ENCODE measurements around the gene COL20A1. TPM values are rescaled to one million over a fixed set of nuclear protein-coding genes. Genes with fewer than 3 reads are reported as not detected.

Gene COL20A1
- total and polyA plus RNA-seq, 2 of the 13 experiments (the other 11 are each of a cell fraction or from before 2014, with no cell fraction given): not detected

DNA sequence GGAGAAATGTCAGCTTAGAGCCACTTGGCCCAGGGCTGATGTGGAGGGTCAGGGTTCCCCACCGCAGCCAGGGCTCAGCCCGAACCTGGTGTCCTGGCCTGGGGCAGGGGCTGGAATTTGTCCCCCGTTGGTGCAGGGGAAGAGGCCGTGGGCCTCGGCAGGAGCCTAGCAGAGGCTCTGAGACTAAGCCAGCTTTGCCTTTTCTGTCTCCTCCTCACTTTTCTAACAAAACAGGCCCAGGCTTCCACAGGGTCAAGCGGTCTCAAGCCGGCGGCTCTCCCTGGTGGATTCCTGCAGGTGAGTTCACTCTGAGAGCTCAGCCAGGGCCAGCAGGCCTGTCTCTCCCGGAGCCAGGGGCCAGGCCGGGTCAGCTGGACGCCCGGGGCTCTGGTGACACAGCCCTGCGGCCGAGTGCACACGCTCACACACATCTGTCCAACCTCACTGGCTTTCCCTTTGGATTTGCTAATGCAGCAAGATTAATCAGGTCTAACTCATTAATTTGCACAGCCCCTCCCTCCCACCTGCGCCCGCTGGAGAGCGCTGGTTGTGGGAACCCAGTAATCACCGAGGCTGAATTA is 71.1 kb downstream of the COL20A1 start (continued):
- TF ChIP-seq ZBTB34 (CRISPR knock-in tag; IDR thresholded peaks at IDR 0.05) (no peak), EEA1 (CRISPR knock-in tag; IDR thresholded peaks at IDR 0.05; ENCODE audit: borderline replicate concordance) (peak; percentile 62; the same call in 1 of the 2 replicates), GZF1 (CRISPR knock-in tag; IDR thresholded peaks at IDR 0.05) (0 out of 2 replicates have a peak, but pooled peaks have one; percentile 50), HNRNPLL (IDR thresholded peaks at IDR 0.05; ENCODE audit: low read depth, low read length, poor library complexity, severe bottlenecking) (no peak), ZNF772 (CRISPR knock-in tag; IDR thresholded peaks at IDR 0.05) (no peak), ZNF253 (CRISPR knock-in tag; IDR thresholded peaks at IDR 0.05; ENCODE audit: borderline replicate concordance) (no peak), HES4 (CRISPR knock-in tag; IDR thresholded peaks at IDR 0.05; ENCODE audit: borderline replicate concordance) (peak; percentile 60; the same call in 1 of the 2 replicates), ZKSCAN5 (CRISPR knock-in tag; IDR thresholded peaks at IDR 0.05) (0 out of 2 replicates have a peak, but pooled peaks have one; percentile 30), ARNT2 (CRISPR knock-in tag; IDR thresholded peaks at IDR 0.05; ENCODE audit: low read depth) (0 out of 2 replicates have a peak, but pooled peaks have one; percentile 38), RARA (CRISPR knock-in tag; IDR thresholded peaks at IDR 0.05) (no peak), ZBTB20 (CRISPR knock-in tag; IDR thresholded peaks at IDR 0.05; ENCODE audit: borderline replicate concordance, low read depth) (0 out of 2 replicates have a peak, but pooled peaks have one; percentile 39), THAP9 (CRISPR knock-in tag; IDR thresholded peaks at IDR 0.05; ENCODE audit: borderline replicate concordance) (no peak), ARNT (IDR thresholded peaks at IDR 0.05) (no peak), KDM3A (CRISPR knock-in tag; IDR thresholded peaks at IDR 0.05; ENCODE audit: low read depth) (no peak), KLF9 (CRISPR knock-in tag; IDR thresholded peaks at IDR 0.05; ENCODE audit: low read depth) (no peak), ZC3H13 (CRISPR knock-in tag; IDR thresholded peaks at IDR 0.05) (no peak), SRF (IDR thresholded peaks at IDR 0.05; ENCODE audit: low read depth, low read length) (no peak), KLF16 (CRISPR knock-in tag; IDR thresholded peaks at IDR 0.05) (no peak)
- TF ChIP-seq, protein P1, sequence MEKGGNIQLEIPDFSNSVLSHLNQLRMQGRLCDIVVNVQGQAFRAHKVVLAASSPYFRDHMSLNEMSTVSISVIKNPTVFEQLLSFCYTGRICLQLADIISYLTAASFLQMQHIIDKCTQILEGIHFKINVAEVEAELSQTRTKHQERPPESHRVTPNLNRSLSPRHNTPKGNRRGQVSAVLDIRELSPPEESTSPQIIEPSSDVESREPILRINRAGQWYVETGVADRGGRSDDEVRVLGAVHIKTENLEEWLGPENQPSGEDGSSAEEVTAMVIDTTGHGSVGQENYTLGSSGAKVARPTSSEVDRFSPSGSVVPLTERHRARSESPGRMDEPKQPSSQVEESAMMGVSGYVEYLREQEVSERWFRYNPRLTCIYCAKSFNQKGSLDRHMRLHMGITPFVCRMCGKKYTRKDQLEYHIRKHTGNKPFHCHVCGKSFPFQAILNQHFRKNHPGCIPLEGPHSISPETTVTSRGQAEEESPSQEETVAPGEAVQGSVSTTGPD (CRISPR knock-in tag; IDR thresholded peaks at IDR 0.05): no peak
- TF ChIP-seq, protein P2, sequence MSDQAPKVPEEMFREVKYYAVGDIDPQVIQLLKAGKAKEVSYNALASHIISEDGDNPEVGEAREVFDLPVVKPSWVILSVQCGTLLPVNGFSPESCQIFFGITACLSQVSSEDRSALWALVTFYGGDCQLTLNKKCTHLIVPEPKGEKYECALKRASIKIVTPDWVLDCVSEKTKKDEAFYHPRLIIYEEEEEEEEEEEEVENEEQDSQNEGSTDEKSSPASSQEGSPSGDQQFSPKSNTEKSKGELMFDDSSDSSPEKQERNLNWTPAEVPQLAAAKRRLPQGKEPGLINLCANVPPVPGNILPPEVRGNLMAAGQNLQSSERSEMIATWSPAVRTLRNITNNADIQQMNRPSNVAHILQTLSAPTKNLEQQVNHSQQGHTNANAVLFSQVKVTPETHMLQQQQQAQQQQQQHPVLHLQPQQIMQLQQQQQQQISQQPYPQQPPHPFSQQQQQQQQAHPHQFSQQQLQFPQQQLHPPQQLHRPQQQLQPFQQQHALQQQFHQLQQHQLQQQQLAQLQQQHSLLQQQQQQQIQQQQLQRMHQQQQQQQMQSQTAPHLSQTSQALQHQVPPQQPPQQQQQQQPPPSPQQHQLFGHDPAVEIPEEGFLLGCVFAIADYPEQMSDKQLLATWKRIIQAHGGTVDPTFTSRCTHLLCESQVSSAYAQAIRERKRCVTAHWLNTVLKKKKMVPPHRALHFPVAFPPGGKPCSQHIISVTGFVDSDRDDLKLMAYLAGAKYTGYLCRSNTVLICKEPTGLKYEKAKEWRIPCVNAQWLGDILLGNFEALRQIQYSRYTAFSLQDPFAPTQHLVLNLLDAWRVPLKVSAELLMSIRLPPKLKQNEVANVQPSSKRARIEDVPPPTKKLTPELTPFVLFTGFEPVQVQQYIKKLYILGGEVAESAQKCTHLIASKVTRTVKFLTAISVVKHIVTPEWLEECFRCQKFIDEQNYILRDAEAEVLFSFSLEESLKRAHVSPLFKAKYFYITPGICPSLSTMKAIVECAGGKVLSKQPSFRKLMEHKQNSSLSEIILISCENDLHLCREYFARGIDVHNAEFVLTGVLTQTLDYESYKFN (CRISPR knock-in tag; conservative IDR thresholded peaks at IDR 0.05): no peak
